C4-2B (cell line): ENCODE results near the gene XRN2.

Experiments used
- ZFX ChIP-seq: fragments of 450-650 bp; IDR thresholded peaks from 2 replicates; pipeline ENCODE4 v1.6.1; 2017
- TF ChIP-seq, protein P1 (sequence below): fragments of 450-650 bp; conservative IDR thresholded peaks from 2 replicates; pipeline ENCODE4 v1.5.1; 2017; ENCODE audit warnings: mild to moderate bottlenecking

DNA sequence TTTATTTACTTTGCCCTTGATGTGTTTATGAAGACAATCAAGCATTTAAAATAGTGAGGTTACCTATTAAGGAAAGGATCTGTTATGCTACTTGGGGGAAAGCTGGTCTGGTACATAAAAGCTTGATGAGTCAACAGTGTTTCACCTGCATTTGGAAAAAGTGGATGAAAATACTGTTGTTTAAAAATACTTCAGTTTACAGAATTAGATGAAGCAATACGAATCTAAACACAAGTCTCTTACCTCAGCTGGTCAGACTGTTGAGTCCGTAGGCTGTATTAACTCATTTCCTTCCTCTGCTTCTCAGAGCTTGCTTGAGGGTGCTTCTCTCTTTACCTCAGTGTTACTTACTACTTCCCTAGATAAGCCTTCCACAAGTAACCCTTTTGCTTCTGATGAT is 58.1 kb downstream of the XRN2 start:
- TF ChIP-seq, protein P1, sequence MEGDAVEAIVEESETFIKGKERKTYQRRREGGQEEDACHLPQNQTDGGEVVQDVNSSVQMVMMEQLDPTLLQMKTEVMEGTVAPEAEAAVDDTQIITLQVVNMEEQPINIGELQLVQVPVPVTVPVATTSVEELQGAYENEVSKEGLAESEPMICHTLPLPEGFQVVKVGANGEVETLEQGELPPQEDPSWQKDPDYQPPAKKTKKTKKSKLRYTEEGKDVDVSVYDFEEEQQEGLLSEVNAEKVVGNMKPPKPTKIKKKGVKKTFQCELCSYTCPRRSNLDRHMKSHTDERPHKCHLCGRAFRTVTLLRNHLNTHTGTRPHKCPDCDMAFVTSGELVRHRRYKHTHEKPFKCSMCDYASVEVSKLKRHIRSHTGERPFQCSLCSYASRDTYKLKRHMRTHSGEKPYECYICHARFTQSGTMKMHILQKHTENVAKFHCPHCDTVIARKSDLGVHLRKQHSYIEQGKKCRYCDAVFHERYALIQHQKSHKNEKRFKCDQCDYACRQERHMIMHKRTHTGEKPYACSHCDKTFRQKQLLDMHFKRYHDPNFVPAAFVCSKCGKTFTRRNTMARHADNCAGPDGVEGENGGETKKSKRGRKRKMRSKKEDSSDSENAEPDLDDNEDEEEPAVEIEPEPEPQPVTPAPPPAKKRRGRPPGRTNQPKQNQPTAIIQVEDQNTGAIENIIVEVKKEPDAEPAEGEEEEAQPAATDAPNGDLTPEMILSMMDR = no peak
- no peak for TF ChIP-seq ZFX
